K562 (cell line): ENCODE data around the gene MFNG. TPM values are rescaled to one million over a fixed set of nuclear protein-coding genes. Genes with fewer than 3 reads are reported as not detected.

Experiments used
- ATAC-seq: fragments of 200-7000 bp; cut with Tn5 transposase; 3 replicates; pipeline ENCODE4 v1.9.1; 2020; ENCODE audit warnings: moderate library complexity
- BruUV-seq: library from RNA; stranded (reverse); fragments of 400-500 nt; replicated peaks from 2 replicates; lab custom pipeline; 2021; lab: Mats Ljungman, UMichigan
- CTCF ChIA-PET: fragments of 300-600 bp; formaldehyde crosslinking; extraction: SDS; loops from one replicate; lab custom pipeline; 2021; ENCODE audit warnings: low intra/inter-chr PET ratio; lab: Yijun Ruan, JAX
- POLR2A ChIA-PET: fragments of 300-600, 350-650 bp; sonication (Branson Sonifier 250); formaldehyde crosslinking; extraction: SDS; loops from one replicate; lab custom pipeline; 2021; ENCODE audit warnings: antibody characterized with exemption, inconsistent platforms; lab: Yijun Ruan, JAX
- DNase-seq, 4 experiments: peaks; one replicate each; pipeline versions ENCODE4 v3.0.0 to v3.0.0-alpha.2; 2011 to 2018; ENCODE audit warnings: low spot score in 3 of 4, mixed read lengths in 3 of 4; ENCODE audit errors: extremely low read depth in 1 of 4
- FAIRE-seq: peaks from 2 replicates; lab custom pipeline; 2011; peaks lifted over from hg19 to GRCh38; lab: Jason Lieb, UNC
- H2AFZ ChIP-seq: 2 replicates; pipeline ENCODE4 v1.6.0; 2011; ENCODE audit warnings: low read depth, low read length, control low read depth, inconsistent platforms
- H3K27ac ChIP-seq: fragments of 200-600 bp; 3 replicates; pipeline ENCODE4 v1.8.0; 2011; ENCODE audit warnings: low read depth, mild to moderate bottlenecking, control low read depth, inconsistent platforms, low read length, moderate library complexity, mixed read lengths; ENCODE audit errors: extremely low read depth
- H3K27me3 ChIP-seq, 2 experiments: fragments of 300-600 bp in 1 of 2; 2 replicates in 1 of 2; 3 replicates in 1 of 2; pipeline versions ENCODE4 v1.6.0 to v1.8.0; 2011; ENCODE audit warnings: inconsistent platforms in 2 of 2, low read length in 2 of 2, mild to moderate bottlenecking in 1 of 2, mixed read lengths in 1 of 2, moderate library complexity in 1 of 2; ENCODE audit not compliant: control insufficient read depth in 2 of 2, insufficient read depth in 2 of 2
- H3K36me3 ChIP-seq: fragments of 300-600 bp; 3 replicates; pipeline ENCODE4 v1.8.0; 2011; ENCODE audit warnings: mild to moderate bottlenecking, low read length, inconsistent platforms; ENCODE audit not compliant: control insufficient read depth, insufficient read depth
- H3K4me1 ChIP-seq, 2 experiments: fragments of 200-600 bp in 1 of 2; replicated peaks in 1 of 2; 2 replicates in 1 of 2; 3 replicates in 1 of 2; pipeline versions ENCODE4 v1.5.1 to v1.8.0; 2011; ENCODE audit warnings: inconsistent platforms in 2 of 2, low read length in 2 of 2, mild to moderate bottlenecking in 1 of 2, mixed read lengths in 1 of 2, moderate library complexity in 1 of 2; ENCODE audit not compliant: control insufficient read depth in 2 of 2, insufficient read depth in 2 of 2
- H3K4me2 ChIP-seq: 2 replicates; pipeline ENCODE4 v1.6.1; 2011; ENCODE audit warnings: low read length, control low read depth, inconsistent platforms, mixed read lengths; ENCODE audit not compliant: insufficient read depth
- H3K4me3 ChIP-seq: fragments of 200-600 bp; sonication (generic), shearing (Covaris generic); 2 replicates; pipeline ENCODE4 v1.5.1; 2016; ENCODE audit warnings: control low read depth, inconsistent platforms
- H3K79me2 ChIP-seq: fragments of 200-600 bp; 3 replicates; pipeline ENCODE4 v1.8.0; 2011; ENCODE audit warnings: low read length, inconsistent platforms; ENCODE audit not compliant: control insufficient read depth, insufficient read depth
- H3K9ac ChIP-seq, 2 experiments: 2 replicates each; pipeline versions ENCODE4 v1.6.0 to v1.6.1; 2011; ENCODE audit warnings: low read depth in 2 of 2, low read length in 2 of 2, control low read depth in 1 of 2, inconsistent platforms in 1 of 2, mild to moderate bottlenecking in 1 of 2, mixed read lengths in 1 of 2; ENCODE audit not compliant: insufficient read depth in 1 of 2
- H3K9me1 ChIP-seq: one replicate; pipeline ENCODE4 v1.6.0; 2011; ENCODE audit warnings: inconsistent platforms, mild to moderate bottlenecking, low read length, moderate library complexity; ENCODE audit not compliant: control insufficient read depth, insufficient read depth
- H3K9me3 ChIP-seq: replicated peaks from 2 replicates; pipeline ENCODE4 v1.5.1; 2011; ENCODE audit warnings: low read depth, low read length, inconsistent platforms; ENCODE audit not compliant: control insufficient read depth, insufficient read depth
- H4K20me1 ChIP-seq: replicated peaks from 2 replicates; pipeline ENCODE4 v1.6.1; 2011; ENCODE audit warnings: low read length, inconsistent platforms, mixed read lengths; ENCODE audit not compliant: control insufficient read depth, insufficient read depth
- CBX3 ChIP-seq, 2 experiments: IDR thresholded peaks; 1 replicate in 1 of 2; 2 replicates in 1 of 2; pipeline ENCODE4 v1.6.1; 2012; ENCODE audit warnings: inconsistent platforms in 2 of 2, low read length in 2 of 2, borderline replicate concordance in 1 of 2, control low read depth in 1 of 2
- CTBP1 ChIP-seq: fragments of 450-650 bp; IDR thresholded peaks from 2 replicates; pipeline ENCODE4 v1.6.1; 2016; ENCODE audit warnings: borderline replicate concordance
- HMGN3 ChIP-seq: IDR thresholded peaks from 2 replicates; pipeline ENCODE4 v1.6.1; 2011; ENCODE audit warnings: borderline replicate concordance, low read depth, mild to moderate bottlenecking, mixed read lengths, low read length; ENCODE audit not compliant: insufficient read length; ENCODE audit errors: extremely low read depth
- RAD21 ChIP-seq, 2 experiments: fragments of 250-450 bp in 1 of 2; fragments of 450-650 bp in 1 of 2; sonication (Bioruptor Pico) in 1 of 2; formaldehyde crosslinking in 1 of 2; IDR thresholded peaks in 1 of 2; conservative IDR thresholded peaks in 1 of 2; 2 replicates each; pipeline versions ENCODE4 v1.4.0 to v1.8.0; 2020 to 2022; ENCODE audit warnings: mild to moderate bottlenecking in 2 of 2, moderate library complexity in 1 of 2
- RB1 ChIP-seq: fragments of 450-650 bp; IDR thresholded peaks from 2 replicates; pipeline ENCODE4 v1.6.1; 2017; ENCODE audit warnings: low read depth, mild to moderate bottlenecking
- RBM39 ChIP-seq: fragments of 200-400 bp; formaldehyde crosslinking; optimal IDR thresholded peaks from 2 replicates; pipeline ENCODE3; 2018; ENCODE audit warnings: low read depth, low read length
- SP1 ChIP-seq: sonication (generic); formaldehyde crosslinking; IDR thresholded peaks from 2 replicates; pipeline ENCODE4 v1.8.1; 2022; ENCODE audit warnings: mild to moderate bottlenecking, missing genetic modification reagents
- TCF3 ChIP-seq: sonication (generic); formaldehyde crosslinking; IDR thresholded peaks from 2 replicates; pipeline ENCODE4 v1.4.0; 2020; ENCODE audit warnings: mild to moderate bottlenecking, missing genetic modification reagents
- TEAD2 ChIP-seq: fragments of 450-650 bp; IDR thresholded peaks from 2 replicates; pipeline ENCODE4 v1.6.1; 2016; ENCODE audit warnings: missing genetic modification characterization, control low read depth, missing compliant biosample characterization
- WGBS: fragments of 100-300 bp; shearing (Covaris generic); methylation state at CpG from one replicate; pipeline ENCODE4 v1.1.6; 2016; ENCODE audit warnings: low coverage, mixed read lengths; ENCODE audit not compliant: insufficient coverage; ENCODE audit errors: missing lambda C conversion rate; 5-methylcytosine and 5-hydroxymethylcytosine counted together
- in situ Hi-C: fragments of 300-500 bp; cut with MboI; formaldehyde crosslinking; loops from 4 replicates; pipeline ENCODE4 v1.15.0; 2018; ENCODE audit warnings: inconsistent platforms, mixed read lengths
- intact Hi-C: fragments of 100-400 bp; cut with micrococcal nuclease; formaldehyde crosslinking; loops from 2 replicates; pipeline ENCODE4 v1.14.2; 2022
- polyA plus RNA-seq, 8 experiments: library from polyadenylated mRNA; depleted of rRNA in 4 of 8; stranded (reverse) in 5 of 8; unstranded in 3 of 8; fragments of >200 nt; fragmentation: Nextera tagmentation in 2 of 8; fragmentation: Illumina TruSeq in 1 of 8; extraction: Ambion mirVana in 2 of 8; extraction: Trizol in 1 of 8; gene quantifications; 2 replicates each; pipeline versions ENCODE4 v1.2.1 to v1.2.3, GENCODE V29; 2011 to 2014; ENCODE audit warnings: inconsistent platforms in 1 of 8, missing spikeins in 1 of 8
- total RNA-seq, 7 experiments: library from RNA; depleted of rRNA in 6 of 7; stranded (reverse); fragments of >200 nt in 6 of 7; fragmentation: Illumina TruSeq in 2 of 7; extraction: Trizol in 2 of 7; gene quantifications; 2 replicates each; pipeline versions ENCODE4 v1.2.1 to v1.2.3, GENCODE V29; 2011 to 2021; ENCODE audit warnings: low replicate concordance in 1 of 7
- TF ChIP-seq, protein P1 (sequence below): sonication (generic); formaldehyde crosslinking; IDR thresholded peaks from 2 replicates; pipeline ENCODE4 v1.8.1; 2023; ENCODE audit warnings: mild to moderate bottlenecking, missing genetic modification reagents
- TF ChIP-seq, protein P2 (sequence below), 2 experiments: fragments of 450-650 bp; formaldehyde crosslinking in 1 of 2; IDR thresholded peaks; 2 replicates each; pipeline versions ENCODE4 v1.4.0 to v1.6.1; 2014 to 2020; ENCODE audit warnings: mild to moderate bottlenecking in 2 of 2, borderline replicate concordance in 1 of 2, low read depth in 1 of 2

Gene MFNG
- total and polyA plus RNA-seq, 9 of the 15 experiments (the other 6 are each of a cell fraction or from before 2014, with no cell fraction given): 0.13 to 0.73 (median 0.38) TPM; not detected in 4

DNA sequence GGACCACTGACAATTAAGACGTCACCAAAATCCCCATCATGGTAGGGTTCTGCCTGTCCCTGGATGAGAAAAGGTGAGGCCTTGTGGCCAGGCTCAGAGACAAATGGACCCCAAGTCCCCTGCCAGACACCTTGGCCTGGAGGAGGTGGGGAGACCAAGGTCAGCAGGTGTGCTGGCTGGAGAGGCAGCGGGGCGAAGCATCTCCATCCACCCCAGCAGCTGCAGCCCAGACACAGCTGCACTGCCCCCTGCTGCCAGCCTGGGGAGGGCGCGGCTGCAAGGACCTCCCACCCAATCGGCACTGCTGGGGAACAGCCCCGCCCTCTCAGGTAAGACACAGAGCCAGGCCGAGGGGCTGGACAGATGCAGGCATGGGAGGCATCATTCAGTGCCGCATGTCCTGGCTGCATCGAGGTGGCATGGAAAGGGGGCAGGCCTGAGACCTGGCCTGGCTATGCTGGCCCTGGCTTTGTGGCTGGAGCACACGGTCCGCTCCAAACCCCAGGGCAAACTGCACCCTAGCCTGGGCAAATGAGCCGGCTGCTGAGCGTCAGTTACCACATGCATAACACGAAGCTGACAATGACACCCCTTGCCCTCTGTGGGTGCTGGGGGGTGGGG lies 12.2 kb upstream of the MFNG start:
- no peak overlapping the region for H2AFZ ChIP-seq
- ChIA-PET CTCF (no interaction called here), POLR2A (interaction anchor here (0.6 kb wide), 1 partner anchor 35 kb away, joined by 3 read pairs; no protein-coding TSS in a partner anchor)
- H3K27me3 ChIP-seq: no peaks in the 10 kb centered on the region
- H3K27ac ChIP-seq: no peak overlapping the region
- ATAC-seq (peak; percentile 95), FAIRE-seq (no peak), DNase-seq (peak; percentile 62 to 84 (median 80))
- no TSS peak for BruUV-seq
- in situ Hi-C loops (no loop called here), intact Hi-C loops (no loop called here)
- 0 out of 3 replicates have a peak, but pooled peaks cover 2% of the 10 kb centered on the region for H3K36me3 ChIP-seq
- H3K9ac ChIP-seq: no peak overlapping the region
- no peaks in the 10 kb centered on the region for H4K20me1 ChIP-seq
- H3K79me2 ChIP-seq: no peaks in the 10 kb centered on the region
- no peaks in the 10 kb centered on the region for H3K9me1 ChIP-seq
- no peak overlapping the region for H3K4me3 ChIP-seq
- H3K9me3 ChIP-seq: no peaks in the 10 kb centered on the region
- H3K4me2 ChIP-seq: no peak overlapping the region
- peaks cover 15 to 33% of the 10 kb centered on the region in 2 experiments for H3K4me1 ChIP-seq
- WGBS: 28% methylated on average over 6 of the region's 15 CpGs
- TF ChIP-seq, protein P1, sequence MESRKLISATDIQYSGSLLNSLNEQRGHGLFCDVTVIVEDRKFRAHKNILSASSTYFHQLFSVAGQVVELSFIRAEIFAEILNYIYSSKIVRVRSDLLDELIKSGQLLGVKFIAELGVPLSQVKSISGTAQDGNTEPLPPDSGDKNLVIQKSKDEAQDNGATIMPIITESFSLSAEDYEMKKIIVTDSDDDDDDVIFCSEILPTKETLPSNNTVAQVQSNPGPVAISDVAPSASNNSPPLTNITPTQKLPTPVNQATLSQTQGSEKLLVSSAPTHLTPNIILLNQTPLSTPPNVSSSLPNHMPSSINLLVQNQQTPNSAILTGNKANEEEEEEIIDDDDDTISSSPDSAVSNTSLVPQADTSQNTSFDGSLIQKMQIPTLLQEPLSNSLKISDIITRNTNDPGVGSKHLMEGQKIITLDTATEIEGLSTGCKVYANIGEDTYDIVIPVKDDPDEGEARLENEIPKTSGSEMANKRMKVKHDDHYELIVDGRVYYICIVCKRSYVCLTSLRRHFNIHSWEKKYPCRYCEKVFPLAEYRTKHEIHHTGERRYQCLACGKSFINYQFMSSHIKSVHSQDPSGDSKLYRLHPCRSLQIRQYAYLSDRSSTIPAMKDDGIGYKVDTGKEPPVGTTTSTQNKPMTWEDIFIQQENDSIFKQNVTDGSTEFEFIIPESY (CRISPR knock-in tag): peak; percentile 67; the same call in 1 of the 2 replicates
- TF ChIP-seq RBM39 (no peak), TCF3 (CRISPR knock-in tag) (no peak), CTBP1 (peak; percentile 44; the same call in 1 of the 2 replicates), CBX3 (IDR thresholded peaks at IDR 0.05; ENCODE audit: borderline replicate concordance in 1 of 2, low read length in 2 of 2) (no peak), SP1 (no peak), RAD21 (CRISPR knock-in tag; conservative IDR thresholded peaks at IDR 0.05 in 1 of 2, IDR thresholded peaks at IDR 0.05 in 1 of 2) (peak in 1 of 2 experiments; percentile 40; a peak in 2 of 4 replicates), HMGN3 (peak; percentile 23), RB1 (peak; percentile 50; the same call in 1 of the 2 replicates), TEAD2 (tag) (no peak)
- TF ChIP-seq, protein P2, sequence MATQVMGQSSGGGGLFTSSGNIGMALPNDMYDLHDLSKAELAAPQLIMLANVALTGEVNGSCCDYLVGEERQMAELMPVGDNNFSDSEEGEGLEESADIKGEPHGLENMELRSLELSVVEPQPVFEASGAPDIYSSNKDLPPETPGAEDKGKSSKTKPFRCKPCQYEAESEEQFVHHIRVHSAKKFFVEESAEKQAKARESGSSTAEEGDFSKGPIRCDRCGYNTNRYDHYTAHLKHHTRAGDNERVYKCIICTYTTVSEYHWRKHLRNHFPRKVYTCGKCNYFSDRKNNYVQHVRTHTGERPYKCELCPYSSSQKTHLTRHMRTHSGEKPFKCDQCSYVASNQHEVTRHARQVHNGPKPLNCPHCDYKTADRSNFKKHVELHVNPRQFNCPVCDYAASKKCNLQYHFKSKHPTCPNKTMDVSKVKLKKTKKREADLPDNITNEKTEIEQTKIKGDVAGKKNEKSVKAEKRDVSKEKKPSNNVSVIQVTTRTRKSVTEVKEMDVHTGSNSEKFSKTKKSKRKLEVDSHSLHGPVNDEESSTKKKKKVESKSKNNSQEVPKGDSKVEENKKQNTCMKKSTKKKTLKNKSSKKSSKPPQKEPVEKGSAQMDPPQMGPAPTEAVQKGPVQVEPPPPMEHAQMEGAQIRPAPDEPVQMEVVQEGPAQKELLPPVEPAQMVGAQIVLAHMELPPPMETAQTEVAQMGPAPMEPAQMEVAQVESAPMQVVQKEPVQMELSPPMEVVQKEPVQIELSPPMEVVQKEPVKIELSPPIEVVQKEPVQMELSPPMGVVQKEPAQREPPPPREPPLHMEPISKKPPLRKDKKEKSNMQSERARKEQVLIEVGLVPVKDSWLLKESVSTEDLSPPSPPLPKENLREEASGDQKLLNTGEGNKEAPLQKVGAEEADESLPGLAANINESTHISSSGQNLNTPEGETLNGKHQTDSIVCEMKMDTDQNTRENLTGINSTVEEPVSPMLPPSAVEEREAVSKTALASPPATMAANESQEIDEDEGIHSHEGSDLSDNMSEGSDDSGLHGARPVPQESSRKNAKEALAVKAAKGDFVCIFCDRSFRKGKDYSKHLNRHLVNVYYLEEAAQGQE (IDR thresholded peaks at IDR 0.05; ENCODE audit: borderline replicate concordance): peak; percentile 11; the same call in 1 of the 2 replicates
- TF ChIP-seq, protein P2 (CRISPR knock-in tag; IDR thresholded peaks at IDR 0.05; ENCODE audit: low read depth): no peak
